Measurements from ENCODE around the gene HDAC4. TPM values are rescaled to one million over a fixed set of nuclear protein-coding genes. Genes with fewer than 3 reads are reported as not detected.

The HDAC4 gene
- total and polyA plus RNA-seq, 2 donors from 2014 or later: 2.2 to 56.8 TPM

DNA sequence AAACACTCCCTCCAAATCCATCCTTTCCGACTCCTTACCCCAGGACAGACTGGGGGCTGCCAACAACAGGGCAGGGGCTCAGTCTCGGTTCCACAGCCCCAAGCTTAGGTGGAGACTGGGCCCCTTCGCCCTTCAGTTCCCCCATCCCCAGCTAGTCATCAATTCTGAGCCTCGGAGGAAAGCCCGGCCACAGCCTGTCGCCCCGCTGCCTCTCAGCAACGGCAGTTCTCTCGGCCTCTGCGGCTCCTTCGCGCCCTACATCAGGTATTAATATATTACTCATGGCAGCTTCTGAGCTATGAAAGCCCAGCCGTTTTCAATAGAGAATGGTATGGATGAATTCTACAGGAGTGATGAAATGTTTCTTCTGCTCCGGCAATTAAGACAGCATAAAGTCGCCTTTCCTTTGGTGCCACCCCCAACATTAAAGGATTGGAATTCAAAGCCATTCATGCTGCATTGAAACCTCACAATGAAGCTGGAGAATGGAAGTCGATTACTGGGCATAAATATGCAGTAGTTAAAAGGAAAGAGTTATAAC is 2.8 kb downstream of the HDAC4 start:
- Histone ChIP-seq H3K27ac (ENCODE audit: low read depth in 2 of 2, low read length in 2 of 2) (no peak overlapping the region), H3K9ac (ENCODE audit: low read length in 3 of 3) (no peak overlapping the region), H3K27me3 (ENCODE audit: control insufficient read depth, insufficient read depth, low read length) (no peaks in the 10 kb centered on the region), H3K4me1 (ENCODE audit: control insufficient read depth in 2 of 3, insufficient read depth in 2 of 3, low read depth in 1 of 3, low read length in 3 of 3) (peaks cover 2 to 7% (median 5%) of the 10 kb centered on the region in 3 donors), H3K9me3 (ENCODE audit: control insufficient read depth in 2 of 3, insufficient read depth in 1 of 3, low read length in 3 of 3) (no peaks in the 10 kb centered on the region), H3K4me3 (ENCODE audit: low read length in 3 of 3) (no peak overlapping the region), H3K36me3 (ENCODE audit: control insufficient read depth in 2 of 3, insufficient read depth in 3 of 3, low read length in 3 of 3) (no peaks in the 10 kb centered on the region)
- TF ChIP-seq, protein P1, sequence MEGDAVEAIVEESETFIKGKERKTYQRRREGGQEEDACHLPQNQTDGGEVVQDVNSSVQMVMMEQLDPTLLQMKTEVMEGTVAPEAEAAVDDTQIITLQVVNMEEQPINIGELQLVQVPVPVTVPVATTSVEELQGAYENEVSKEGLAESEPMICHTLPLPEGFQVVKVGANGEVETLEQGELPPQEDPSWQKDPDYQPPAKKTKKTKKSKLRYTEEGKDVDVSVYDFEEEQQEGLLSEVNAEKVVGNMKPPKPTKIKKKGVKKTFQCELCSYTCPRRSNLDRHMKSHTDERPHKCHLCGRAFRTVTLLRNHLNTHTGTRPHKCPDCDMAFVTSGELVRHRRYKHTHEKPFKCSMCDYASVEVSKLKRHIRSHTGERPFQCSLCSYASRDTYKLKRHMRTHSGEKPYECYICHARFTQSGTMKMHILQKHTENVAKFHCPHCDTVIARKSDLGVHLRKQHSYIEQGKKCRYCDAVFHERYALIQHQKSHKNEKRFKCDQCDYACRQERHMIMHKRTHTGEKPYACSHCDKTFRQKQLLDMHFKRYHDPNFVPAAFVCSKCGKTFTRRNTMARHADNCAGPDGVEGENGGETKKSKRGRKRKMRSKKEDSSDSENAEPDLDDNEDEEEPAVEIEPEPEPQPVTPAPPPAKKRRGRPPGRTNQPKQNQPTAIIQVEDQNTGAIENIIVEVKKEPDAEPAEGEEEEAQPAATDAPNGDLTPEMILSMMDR (IDR thresholded peaks at IDR 0.05; ENCODE audit: borderline replicate concordance, extremely low read depth, insufficient read depth): no peak
- intact Hi-C loops (cut with DNase I): no loop called here
- FAIRE-seq (no peak), DNase-seq (no peak)

DNA sequence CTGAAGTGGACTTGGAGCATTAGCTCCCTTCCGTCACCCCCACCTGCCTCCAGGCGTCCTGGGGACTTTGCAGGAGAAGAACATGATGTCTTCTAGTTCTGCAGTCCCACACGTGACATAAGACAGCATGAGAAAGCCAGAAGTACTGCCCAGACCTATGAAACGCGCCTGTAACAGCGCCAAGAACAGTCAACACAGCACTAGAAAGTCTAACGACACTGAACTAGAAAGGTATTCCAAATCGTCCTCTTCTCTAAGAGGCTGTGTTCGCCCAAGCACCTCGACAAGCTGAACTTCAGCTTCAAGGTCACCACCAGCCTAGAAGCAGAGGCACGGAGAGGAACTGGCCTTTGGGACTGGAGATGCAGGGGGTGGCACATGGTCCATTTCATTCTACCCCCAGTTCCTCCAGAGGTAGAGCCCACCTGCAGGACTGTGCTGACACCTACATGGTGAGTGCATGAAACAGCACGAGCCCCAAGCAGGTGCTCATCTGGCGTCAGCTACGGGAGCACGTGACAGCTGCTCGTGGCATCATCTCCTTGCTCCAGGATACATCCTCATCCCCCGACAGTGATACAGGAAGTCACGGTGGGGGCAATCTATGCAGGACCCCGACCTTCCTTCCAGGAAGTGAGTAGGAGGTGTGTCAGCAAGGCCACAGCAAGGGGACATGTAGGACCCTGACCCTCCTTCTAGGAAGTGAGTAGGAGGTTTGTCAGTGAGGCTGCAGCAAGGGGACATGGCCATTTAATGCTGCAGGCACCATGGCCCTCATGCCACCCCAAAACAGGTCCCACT is 3.7 kb downstream of the HDAC4 start:
- no peak for FAIRE-seq
- Histone ChIP-seq H3K4me1 (ENCODE audit: control insufficient read depth in 2 of 3, insufficient read depth in 2 of 3, low read depth in 1 of 3, low read length in 3 of 3) (peaks cover 0 to 5% (median 3%) of the 10 kb centered on the region in 3 donors), H3K9ac (ENCODE audit: low read length in 3 of 3) (peak overlapping the region in 1 of 3 donors; percentile 24), H3K9me3 (ENCODE audit: control insufficient read depth in 2 of 3, insufficient read depth in 1 of 3, low read length in 3 of 3) (no peaks in the 10 kb centered on the region), H3K27ac (ENCODE audit: low read depth in 2 of 2, low read length in 2 of 2) (no peak overlapping the region), H3K4me3 (ENCODE audit: low read length in 3 of 3) (no peak overlapping the region), H3K36me3 (ENCODE audit: control insufficient read depth in 2 of 3, insufficient read depth in 3 of 3, low read length in 3 of 3) (no peaks in the 10 kb centered on the region), H3K27me3 (ENCODE audit: control insufficient read depth, insufficient read depth, low read length) (no peaks in the 10 kb centered on the region)
- intact Hi-C loops (cut with DNase I): no loop called here
- peak in 2 of 5 donors; percentile 55 to 65 for DNase-seq
- TF ChIP-seq, protein P1 (IDR thresholded peaks at IDR 0.05; ENCODE audit: borderline replicate concordance, extremely low read depth, insufficient read depth): peak; percentile 36

DNA sequence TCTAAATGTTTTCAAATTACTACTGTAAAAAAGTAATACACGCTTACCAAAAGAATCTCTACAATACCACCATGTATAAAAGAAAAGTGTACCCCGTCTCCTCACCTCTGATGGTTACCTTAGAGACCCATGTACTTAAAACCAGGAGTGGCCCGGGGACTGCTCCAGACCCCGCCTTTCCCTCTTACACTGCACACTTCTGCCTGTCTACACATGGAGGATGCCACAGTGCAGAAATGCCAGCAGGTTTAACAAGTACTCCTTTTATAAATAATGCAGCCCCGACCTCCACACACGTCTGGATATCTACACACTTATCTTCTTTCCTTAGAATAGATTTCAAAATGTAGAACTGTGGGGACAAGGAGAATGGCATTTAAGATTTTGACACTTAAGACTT is 5.3 kb downstream of the HDAC4 start:
- no peaks in the 10 kb centered on the region for H3K36me3 ChIP-seq (ENCODE audit: control insufficient read depth in 2 of 3, insufficient read depth in 3 of 3, low read length in 3 of 3)
- DNase-seq: no peak
- H3K27ac ChIP-seq (ENCODE audit: low read depth in 2 of 2, low read length in 2 of 2): no peak overlapping the region
- H3K4me1 ChIP-seq (ENCODE audit: control insufficient read depth in 2 of 3, insufficient read depth in 2 of 3, low read depth in 1 of 3, low read length in 3 of 3): peaks cover 0 to 5% (median 0%) of the 10 kb centered on the region in 3 donors
- TF ChIP-seq, protein P1 (IDR thresholded peaks at IDR 0.05; ENCODE audit: borderline replicate concordance, extremely low read depth, insufficient read depth): no peak
- H3K27me3 ChIP-seq (ENCODE audit: control insufficient read depth, insufficient read depth, low read length): no peaks in the 10 kb centered on the region
- no peak overlapping the region for H3K9ac ChIP-seq (ENCODE audit: low read length in 3 of 3)
- no peak for FAIRE-seq
- intact Hi-C loops (cut with DNase I): no loop called here
- no peaks in the 10 kb centered on the region for H3K9me3 ChIP-seq (ENCODE audit: control insufficient read depth in 2 of 3, insufficient read depth in 1 of 3, low read length in 3 of 3)
- H3K4me3 ChIP-seq (ENCODE audit: low read length in 3 of 3): no peak overlapping the region
